HCT116 (cell line): ENCODE results near the gene GAL3ST2.

Experiments used
- EGR1 ChIP-seq: IDR thresholded peaks from 2 replicates; pipeline ENCODE4 v1.6.1; 2012; ENCODE audit warnings: low read depth
- EZH2 ChIP-seq: fragments of 200-600 bp; sonication (generic); IDR thresholded peaks from 2 replicates; pipeline ENCODE4 v1.6.1; 2017; ENCODE audit warnings: antibody characterized with exemption, mixed run types
- EZH2phosphoT487 ChIP-seq: fragments of 200-600 bp; IDR thresholded peaks from 2 replicates; pipeline ENCODE4 v1.6.1; 2018; ENCODE audit warnings: antibody characterized with exemption, borderline replicate concordance
- POLR2A ChIP-seq: IDR thresholded peaks from 2 replicates; pipeline ENCODE4 v1.7.0; 2011; ENCODE audit warnings: borderline replicate concordance; ENCODE audit not compliant: insufficient read depth, insufficient read length; ENCODE audit errors: extremely low read depth
- RAD21 ChIP-seq: IDR thresholded peaks from 2 replicates; pipeline ENCODE4 v1.6.1; 2012; ENCODE audit warnings: low read depth, mild to moderate bottlenecking
- YY1 ChIP-seq: IDR thresholded peaks from 2 replicates; pipeline ENCODE4 v1.6.1; 2011; ENCODE audit warnings: low read length, low read depth, moderate library complexity, mild to moderate bottlenecking; ENCODE audit not compliant: insufficient replicate concordance; ENCODE audit errors: extremely low read depth
- ZFX ChIP-seq: fragments of 450-650 bp; IDR thresholded peaks from 2 replicates; pipeline ENCODE4 v1.6.1; 2017
- ZNF274 ChIP-seq: fragments of 200-500 bp; sonication (Bioruptor generic); IDR thresholded peaks from 2 replicates; pipeline ENCODE4 v1.6.1; 2014; ENCODE audit warnings: mild to moderate bottlenecking, low read depth, low read length, inconsistent platforms
- TF ChIP-seq, protein P1 (sequence below): IDR thresholded peaks from 2 replicates; pipeline ENCODE4 v1.6.1; 2012; ENCODE audit warnings: low read depth
- TF ChIP-seq, protein P2 (sequence below), 3 experiments: fragments of 200-600 bp in 1 of 3; sonication (generic) in 1 of 3; IDR thresholded peaks in 2 of 3; conservative IDR thresholded peaks in 1 of 3; 2 replicates each; pipeline ENCODE4 v1.5.1; 2012 to 2017; ENCODE audit warnings: low read depth in 2 of 3, low read length in 2 of 3, antibody characterized with exemption in 1 of 3, borderline replicate concordance in 1 of 3, control low read depth in 1 of 3, mild to moderate bottlenecking in 1 of 3, mixed read lengths in 1 of 3, mixed run types in 1 of 3, moderate library complexity in 1 of 3; ENCODE audit not compliant: insufficient read depth in 1 of 3

DNA sequence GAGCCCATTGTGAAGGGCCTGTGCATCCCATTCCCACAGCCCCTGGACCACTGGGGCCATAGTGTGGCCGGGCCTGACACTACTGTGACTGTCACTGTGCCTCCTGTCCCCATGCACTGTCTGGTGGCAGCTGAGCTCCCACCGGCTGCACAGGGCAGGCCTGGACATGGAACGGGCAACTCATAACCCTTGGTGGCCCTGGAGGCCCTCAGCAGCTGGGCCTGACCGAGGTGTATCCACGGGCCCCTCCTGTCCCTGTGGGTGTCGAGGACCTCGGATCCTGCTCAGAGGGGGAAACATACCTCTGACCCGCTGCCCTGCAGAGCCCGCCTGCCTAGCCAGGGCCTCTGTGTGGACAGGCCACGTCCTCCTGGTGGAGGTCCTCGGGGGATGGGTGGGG lies 7.8 kb upstream of the GAL3ST2 start:
- TF ChIP-seq POLR2A (no peak), EZH2 (no peak), ZNF274 (no peak), EGR1 (no peak), ZFX (no peak), RAD21 (no peak), EZH2phosphoT487 (no peak), YY1 (no peak)
- TF ChIP-seq, protein P1, sequence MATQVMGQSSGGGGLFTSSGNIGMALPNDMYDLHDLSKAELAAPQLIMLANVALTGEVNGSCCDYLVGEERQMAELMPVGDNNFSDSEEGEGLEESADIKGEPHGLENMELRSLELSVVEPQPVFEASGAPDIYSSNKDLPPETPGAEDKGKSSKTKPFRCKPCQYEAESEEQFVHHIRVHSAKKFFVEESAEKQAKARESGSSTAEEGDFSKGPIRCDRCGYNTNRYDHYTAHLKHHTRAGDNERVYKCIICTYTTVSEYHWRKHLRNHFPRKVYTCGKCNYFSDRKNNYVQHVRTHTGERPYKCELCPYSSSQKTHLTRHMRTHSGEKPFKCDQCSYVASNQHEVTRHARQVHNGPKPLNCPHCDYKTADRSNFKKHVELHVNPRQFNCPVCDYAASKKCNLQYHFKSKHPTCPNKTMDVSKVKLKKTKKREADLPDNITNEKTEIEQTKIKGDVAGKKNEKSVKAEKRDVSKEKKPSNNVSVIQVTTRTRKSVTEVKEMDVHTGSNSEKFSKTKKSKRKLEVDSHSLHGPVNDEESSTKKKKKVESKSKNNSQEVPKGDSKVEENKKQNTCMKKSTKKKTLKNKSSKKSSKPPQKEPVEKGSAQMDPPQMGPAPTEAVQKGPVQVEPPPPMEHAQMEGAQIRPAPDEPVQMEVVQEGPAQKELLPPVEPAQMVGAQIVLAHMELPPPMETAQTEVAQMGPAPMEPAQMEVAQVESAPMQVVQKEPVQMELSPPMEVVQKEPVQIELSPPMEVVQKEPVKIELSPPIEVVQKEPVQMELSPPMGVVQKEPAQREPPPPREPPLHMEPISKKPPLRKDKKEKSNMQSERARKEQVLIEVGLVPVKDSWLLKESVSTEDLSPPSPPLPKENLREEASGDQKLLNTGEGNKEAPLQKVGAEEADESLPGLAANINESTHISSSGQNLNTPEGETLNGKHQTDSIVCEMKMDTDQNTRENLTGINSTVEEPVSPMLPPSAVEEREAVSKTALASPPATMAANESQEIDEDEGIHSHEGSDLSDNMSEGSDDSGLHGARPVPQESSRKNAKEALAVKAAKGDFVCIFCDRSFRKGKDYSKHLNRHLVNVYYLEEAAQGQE, result no peak
- TF ChIP-seq, protein P2, sequence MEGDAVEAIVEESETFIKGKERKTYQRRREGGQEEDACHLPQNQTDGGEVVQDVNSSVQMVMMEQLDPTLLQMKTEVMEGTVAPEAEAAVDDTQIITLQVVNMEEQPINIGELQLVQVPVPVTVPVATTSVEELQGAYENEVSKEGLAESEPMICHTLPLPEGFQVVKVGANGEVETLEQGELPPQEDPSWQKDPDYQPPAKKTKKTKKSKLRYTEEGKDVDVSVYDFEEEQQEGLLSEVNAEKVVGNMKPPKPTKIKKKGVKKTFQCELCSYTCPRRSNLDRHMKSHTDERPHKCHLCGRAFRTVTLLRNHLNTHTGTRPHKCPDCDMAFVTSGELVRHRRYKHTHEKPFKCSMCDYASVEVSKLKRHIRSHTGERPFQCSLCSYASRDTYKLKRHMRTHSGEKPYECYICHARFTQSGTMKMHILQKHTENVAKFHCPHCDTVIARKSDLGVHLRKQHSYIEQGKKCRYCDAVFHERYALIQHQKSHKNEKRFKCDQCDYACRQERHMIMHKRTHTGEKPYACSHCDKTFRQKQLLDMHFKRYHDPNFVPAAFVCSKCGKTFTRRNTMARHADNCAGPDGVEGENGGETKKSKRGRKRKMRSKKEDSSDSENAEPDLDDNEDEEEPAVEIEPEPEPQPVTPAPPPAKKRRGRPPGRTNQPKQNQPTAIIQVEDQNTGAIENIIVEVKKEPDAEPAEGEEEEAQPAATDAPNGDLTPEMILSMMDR (IDR thresholded peaks at IDR 0.05 in 2 of 3, conservative IDR thresholded peaks at IDR 0.05 in 1 of 3; ENCODE audit: borderline replicate concordance in 1 of 3, insufficient read depth in 1 of 3, low read depth in 2 of 3, low read length in 2 of 3), result no peak
